ENCODE results near the gene PEX19. TPM values are rescaled to one million over a fixed set of nuclear protein-coding genes. Genes with fewer than 3 reads are reported as not detected.

Gene PEX19
- polyA plus RNA-seq, 2 of the 4 experiments (the other 2 are of a cell fraction), result 25.1 to 56.7 TPM

- FAIRE-seq (no peak), ATAC-seq (no peak), DNase-seq (ENCODE audit: low read depth in 1 of 2, low spot score in 1 of 2) (no peak)
- H3K4me2 ChIP-seq, result no peak overlapping the region
- peaks cover 16% of the 10 kb centered on the region for H3K4me1 ChIP-seq
- no peak overlapping the region for H3K4me3 ChIP-seq
- 81% methylated on average over 1 of the region's 1 CpG for WGBS (ENCODE audit: missing lambda C conversion rate)
- ChIA-PET POLR2A (interaction anchor here (1.5 kb wide), 1 partner anchor 18 kb away, joined by 4 read pairs; the partner anchor contains the start of gene DCAF8), CTCF (interaction anchor here (0.7 to 5.7 kb wide), 11 partner anchors 8 to 1505 kb away, joined by 3 to 60 read pairs (median 11); partner anchors contain the start of genes CASQ1 and DUSP12)
- TF ChIP-seq ZFP36 (IDR thresholded peaks at IDR 0.05; ENCODE audit: borderline replicate concordance, partially characterized antibody) (no peak), CHD2 (IDR thresholded peaks at IDR 0.05; ENCODE audit: low read length, partially characterized antibody) (no peak)
- no peaks in the 10 kb centered on the region for H3K9me3 ChIP-seq
- H3K27ac ChIP-seq, result no peak overlapping the region
These were observed 40.7 kb downstream of the PEX19 start for GRCh38 chr1:160244209-160244608.

GRCh38 chr1:160243767-160244166 is 41.2 kb downstream of the PEX19 start:
- Histone ChIP-seq H3K27ac (no peak overlapping the region), H3K4me1 (peaks cover 16% of the 10 kb centered on the region), H3K9me3 (no peaks in the 10 kb centered on the region), H3K4me3 (no peak overlapping the region), H3K4me2 (no peak overlapping the region)
- TF ChIP-seq CTCF (IDR thresholded peaks at IDR 0.05), result no peak
- no peak for TF ChIP-seq RARB (CRISPR knock-in tag; IDR thresholded peaks at IDR 0.05)
- TF ChIP-seq ZNF302 (CRISPR knock-in tag; IDR thresholded peaks at IDR 0.05), result no peak
- no peak for TF ChIP-seq RCOR1 (IDR thresholded peaks at IDR 0.05; ENCODE audit: low read depth, low read length)
- no peak for TF ChIP-seq PHF8 (IDR thresholded peaks at IDR 0.05; ENCODE audit: borderline replicate concordance, low read depth)
- no peak for TF ChIP-seq KDM1A (IDR thresholded peaks at IDR 0.05; ENCODE audit: low read depth)
- no peak for TF ChIP-seq MYC (IDR thresholded peaks at IDR 0.05; ENCODE audit: borderline replicate concordance, low read length)
- no peak for TF ChIP-seq HOXB5 (CRISPR knock-in tag; IDR thresholded peaks at IDR 0.05)
- CTCF ChIA-PET, result interaction anchor here (0.7 to 5.7 kb wide), 12 partner anchors 8 to 1506 kb away, joined by 3 to 60 read pairs (median 7); partner anchors contain the start of genes CASQ1 and DUSP12
- POLR2A ChIA-PET, result no interaction called here
- FAIRE-seq (no peak), ATAC-seq (no peak), DNase-seq (ENCODE audit: low read depth in 1 of 2, low spot score in 1 of 2) (no peak)

- Histone ChIP-seq H3K4me2 (no peak overlapping the region), H3K27ac (no peak overlapping the region), H3K4me1 (no peaks in the 10 kb centered on the region), H3K9me3 (no peaks in the 10 kb centered on the region), H3K4me3 (no peak overlapping the region)
- ChIA-PET CTCF (interaction anchor here (0.9 to 5.7 kb wide), 11 partner anchors 9 to 193 kb away, joined by 3 to 60 read pairs (median 5); partner anchors contain the start of gene KCNJ9), POLR2A (no interaction called here)
- TF ChIP-seq CEBPB (IDR thresholded peaks at IDR 0.05), result no peak
- TF ChIP-seq ESRRA (IDR thresholded peaks at IDR 0.05; ENCODE audit: borderline replicate concordance, low read length), result no peak
- no peak for TF ChIP-seq MAZ (IDR thresholded peaks at IDR 0.05; ENCODE audit: borderline replicate concordance, low read depth, low read length)
- no peak for TF ChIP-seq ZC3H11A (IDR thresholded peaks at IDR 0.05)
- TF ChIP-seq PHF8 (IDR thresholded peaks at IDR 0.05; ENCODE audit: borderline replicate concordance, low read depth), result no peak
- TF ChIP-seq POLR2AphosphoS2 (conservative IDR thresholded peaks at IDR 0.05; ENCODE audit: low read length), result no peak
- no peak for TF ChIP-seq EHF (CRISPR knock-in tag; IDR thresholded peaks at IDR 0.05)
- TF ChIP-seq ZFP36 (IDR thresholded peaks at IDR 0.05; ENCODE audit: borderline replicate concordance, partially characterized antibody), result no peak
- no peak for TF ChIP-seq BCL3 (IDR thresholded peaks at IDR 0.05)
- no peak for TF ChIP-seq ZNF302 (CRISPR knock-in tag; IDR thresholded peaks at IDR 0.05)
- TF ChIP-seq HES2 (IDR thresholded peaks at IDR 0.05), result no peak
- no peak for TF ChIP-seq KDM5A (IDR thresholded peaks at IDR 0.05)
- TF ChIP-seq HOXB13 (CRISPR knock-in tag; IDR thresholded peaks at IDR 0.05; ENCODE audit: low read depth), result no peak
- no peak for TF ChIP-seq SREBF2 (IDR thresholded peaks at IDR 0.05)
- TF ChIP-seq BHLHE40 (IDR thresholded peaks at IDR 0.05; ENCODE audit: low read depth, low read length), result no peak
- no peak for TF ChIP-seq HOXA7 (CRISPR knock-in tag; IDR thresholded peaks at IDR 0.05)
- DNase-seq (ENCODE audit: low read depth in 1 of 2, low spot score in 1 of 2) (no peak), FAIRE-seq (no peak), ATAC-seq (no peak; a peak in 2 of 6 replicates)
- WGBS (ENCODE audit: missing lambda C conversion rate), result 95% methylated on average over 23 of the region's 24 CpGs
These were observed 45.2 kb downstream of the PEX19 start for GRCh38 chr1:160239582-160240299.
